Smooth muscle cell (in vitro differentiated cells): ENCODE measurements around the gene BCAS3. TPM values are rescaled to one million over a fixed set of nuclear protein-coding genes. Genes with fewer than 3 reads are reported as not detected.

Source experiments
- DNase-seq: peaks from one replicate; lab custom pipeline; 2025; ENCODE audit not compliant: unreplicated experiment; lab: John Stamatoyannopoulos, UW
- H2AFZ ChIP-seq: fragments of 200-600 bp; sonication (generic); 2 replicates; pipeline ENCODE4 v1.6.0; 2016; ENCODE audit warnings: antibody characterized with exemption, low read depth, mild to moderate bottlenecking
- H3F3A ChIP-seq: fragments of 200-600 bp; sonication (generic); 2 replicates; pipeline ENCODE4 v1.6.0; 2017; ENCODE audit warnings: antibody characterized with exemption, low read depth
- H3K27ac ChIP-seq: fragments of 200-600 bp; sonication (generic); 2 replicates; pipeline ENCODE4 v1.5.1; 2016; ENCODE audit warnings: low read depth, mild to moderate bottlenecking
- H3K27me3 ChIP-seq: fragments of 200-600 bp; sonication (generic); 2 replicates; pipeline ENCODE4 v1.6.1; 2016; ENCODE audit warnings: low read depth, mild to moderate bottlenecking
- H3K36me3 ChIP-seq: fragments of 200-600 bp; sonication (generic); 2 replicates; pipeline ENCODE4 v1.5.1; 2016; ENCODE audit warnings: low read depth
- H3K4me1 ChIP-seq: fragments of 200-600 bp; sonication (generic); 2 replicates; pipeline ENCODE4 v1.5.1; 2016; ENCODE audit warnings: low read depth
- H3K4me2 ChIP-seq: fragments of 200-600 bp; sonication (generic); 2 replicates; pipeline ENCODE4 v1.6.0; 2016; ENCODE audit warnings: mild to moderate bottlenecking
- H3K4me3 ChIP-seq: fragments of 200-600 bp; sonication (generic); 2 replicates; pipeline ENCODE4 v1.5.1; 2016; ENCODE audit warnings: mild to moderate bottlenecking
- H3K79me2 ChIP-seq: fragments of 200-600 bp; sonication (generic); 2 replicates; pipeline ENCODE4 v1.6.0; 2016; ENCODE audit warnings: low read depth, mild to moderate bottlenecking
- H3K9ac ChIP-seq: fragments of 200-600 bp; sonication (generic); 2 replicates; pipeline ENCODE4 v1.6.0; 2016; ENCODE audit warnings: low read depth
- H3K9me3 ChIP-seq: fragments of 200-600 bp; sonication (generic); replicated peaks from 2 replicates; pipeline ENCODE4 v1.5.1; 2016; ENCODE audit warnings: low read depth
- H4K20me1 ChIP-seq: fragments of 200-600 bp; sonication (generic); 2 replicates; pipeline ENCODE4 v1.6.0; 2016; ENCODE audit warnings: low read depth
- WGBS: methylation state at CpG from one replicate; pipeline ENCODE4 v1.1.7; 2016; ENCODE audit warnings: low lambda C conversion rate; 5-methylcytosine and 5-hydroxymethylcytosine counted together
- polyA plus RNA-seq: library from polyadenylated mRNA; unstranded; fragments of >200 nt; fragmentation: Nextera tagmentation; extraction: Ambion mirVana; gene quantifications from 2 replicates; pipeline ENCODE4 v1.2.1, GENCODE V29; 2016
- total RNA-seq: library from RNA; depleted of rRNA; stranded (reverse); fragments of >200 nt; gene quantifications from 2 replicates; pipeline ENCODE4 v1.2.3, GENCODE V29; 2014
- TF ChIP-seq, protein P1 (sequence below): fragments of 200-600 bp; sonication (generic); IDR thresholded peaks from 2 replicates; pipeline ENCODE4 v1.5.1; 2017; ENCODE audit warnings: borderline replicate concordance, mild to moderate bottlenecking, antibody characterized with exemption; ENCODE audit not compliant: insufficient read depth, poor library complexity, severe bottlenecking

The BCAS3 gene
- total and polyA plus RNA-seq, 2 experiments from 2014 or later = 17.2 to 54.5 TPM

- WGBS = 75% methylated on average over 7 of the region's 7 CpGs
- Histone ChIP-seq H2AFZ (no peak overlapping the region), H3F3A (peaks cover 4% of the 10 kb centered on the region), H4K20me1 (no peaks in the 10 kb centered on the region), H3K4me2 (no peak overlapping the region), H3K4me1 (peaks cover 14% of the 10 kb centered on the region), H3K36me3 (no peaks in the 10 kb centered on the region), H3K27ac (no peak overlapping the region), H3K9ac (no peak overlapping the region), H3K4me3 (no peak overlapping the region), H3K9me3 (no peaks in the 10 kb centered on the region), H3K27me3 (no peaks in the 10 kb centered on the region), H3K79me2 (no peaks in the 10 kb centered on the region)
- TF ChIP-seq, protein P1, sequence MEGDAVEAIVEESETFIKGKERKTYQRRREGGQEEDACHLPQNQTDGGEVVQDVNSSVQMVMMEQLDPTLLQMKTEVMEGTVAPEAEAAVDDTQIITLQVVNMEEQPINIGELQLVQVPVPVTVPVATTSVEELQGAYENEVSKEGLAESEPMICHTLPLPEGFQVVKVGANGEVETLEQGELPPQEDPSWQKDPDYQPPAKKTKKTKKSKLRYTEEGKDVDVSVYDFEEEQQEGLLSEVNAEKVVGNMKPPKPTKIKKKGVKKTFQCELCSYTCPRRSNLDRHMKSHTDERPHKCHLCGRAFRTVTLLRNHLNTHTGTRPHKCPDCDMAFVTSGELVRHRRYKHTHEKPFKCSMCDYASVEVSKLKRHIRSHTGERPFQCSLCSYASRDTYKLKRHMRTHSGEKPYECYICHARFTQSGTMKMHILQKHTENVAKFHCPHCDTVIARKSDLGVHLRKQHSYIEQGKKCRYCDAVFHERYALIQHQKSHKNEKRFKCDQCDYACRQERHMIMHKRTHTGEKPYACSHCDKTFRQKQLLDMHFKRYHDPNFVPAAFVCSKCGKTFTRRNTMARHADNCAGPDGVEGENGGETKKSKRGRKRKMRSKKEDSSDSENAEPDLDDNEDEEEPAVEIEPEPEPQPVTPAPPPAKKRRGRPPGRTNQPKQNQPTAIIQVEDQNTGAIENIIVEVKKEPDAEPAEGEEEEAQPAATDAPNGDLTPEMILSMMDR = no peak
- DNase-seq = no peak
These were observed 674.7 kb downstream of the BCAS3 start for GRCh38 chr17:61352408-61352770.

GRCh38 chr17:61352781-61353491, 675.3 kb downstream of the BCAS3 start:
- H3F3A ChIP-seq = peaks cover 4% of the 10 kb centered on the region
- H3K4me3 ChIP-seq = no peak overlapping the region
- DNase-seq = no peak
- 74% methylated on average over 12 of the region's 12 CpGs for WGBS
- H3K27ac ChIP-seq = no peak overlapping the region
- TF ChIP-seq, protein P1 = no peak
- no peaks in the 10 kb centered on the region for H3K36me3 ChIP-seq
- no peaks in the 10 kb centered on the region for H3K27me3 ChIP-seq
- H3K4me1 ChIP-seq = peaks cover 14% of the 10 kb centered on the region
- H4K20me1 ChIP-seq = no peaks in the 10 kb centered on the region
- no peak overlapping the region for H2AFZ ChIP-seq
- H3K9me3 ChIP-seq = no peaks in the 10 kb centered on the region
- H3K9ac ChIP-seq = no peak overlapping the region
- H3K4me2 ChIP-seq = no peak overlapping the region
- H3K79me2 ChIP-seq = no peaks in the 10 kb centered on the region

GRCh38 chr17:61353615-61354014, 676.0 kb downstream of the BCAS3 start:
- Histone ChIP-seq H4K20me1 (no peaks in the 10 kb centered on the region), H3F3A (peaks cover 4% of the 10 kb centered on the region), H3K79me2 (no peaks in the 10 kb centered on the region), H3K4me2 (no peak overlapping the region), H3K36me3 (no peaks in the 10 kb centered on the region), H3K27ac (no peak overlapping the region), H3K9me3 (no peaks in the 10 kb centered on the region), H2AFZ (no peak overlapping the region), H3K4me1 (peaks cover 14% of the 10 kb centered on the region), H3K4me3 (no peak overlapping the region), H3K27me3 (no peaks in the 10 kb centered on the region), H3K9ac (no peak overlapping the region)
- WGBS = 55% methylated on average over 12 of the region's 12 CpGs
- TF ChIP-seq, protein P1 = no peak
- DNase-seq = no peak
